LNCaP clone FGC (cell line): ENCODE results near the gene MAGI2.

Source experiments
- DNase-seq: peaks from one replicate; pipeline ENCODE4 v3.0.0-alpha.2; 2011; ENCODE audit warnings: low read depth
- H3K4me3 ChIP-seq: 2 replicates; pipeline ENCODE4 v1.5.1; 2011; ENCODE audit warnings: mild to moderate bottlenecking, low read depth, low read length, control low read depth
- TF ChIP-seq, protein P1 (sequence below): IDR thresholded peaks from 2 replicates; pipeline ENCODE4 v1.5.1; 2012; ENCODE audit warnings: mild to moderate bottlenecking; ENCODE audit not compliant: control insufficient read depth, insufficient read depth; ENCODE audit errors: extremely low read depth

The MAGI2 gene

DNA sequence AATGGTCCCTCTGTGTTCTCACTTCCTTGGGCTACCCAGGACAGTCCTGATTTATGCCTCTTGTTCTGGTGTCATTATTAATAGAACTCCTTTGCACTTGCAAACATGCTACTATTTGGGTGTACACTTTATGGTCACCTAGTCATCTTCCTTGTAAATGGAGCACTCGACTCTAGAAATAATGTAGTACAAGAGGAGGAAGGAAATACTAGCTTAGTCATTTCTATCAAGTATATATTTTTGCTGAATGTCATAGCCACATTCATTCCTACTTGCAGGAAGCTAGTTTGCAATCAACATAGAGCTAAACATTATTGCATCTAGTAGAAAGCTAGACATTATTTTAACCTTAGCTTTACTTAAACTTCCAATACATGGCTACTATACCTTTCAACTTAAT is 335.3 kb downstream of the MAGI2 start:
- no peak overlapping the region for H3K4me3 ChIP-seq
- TF ChIP-seq, protein P1, sequence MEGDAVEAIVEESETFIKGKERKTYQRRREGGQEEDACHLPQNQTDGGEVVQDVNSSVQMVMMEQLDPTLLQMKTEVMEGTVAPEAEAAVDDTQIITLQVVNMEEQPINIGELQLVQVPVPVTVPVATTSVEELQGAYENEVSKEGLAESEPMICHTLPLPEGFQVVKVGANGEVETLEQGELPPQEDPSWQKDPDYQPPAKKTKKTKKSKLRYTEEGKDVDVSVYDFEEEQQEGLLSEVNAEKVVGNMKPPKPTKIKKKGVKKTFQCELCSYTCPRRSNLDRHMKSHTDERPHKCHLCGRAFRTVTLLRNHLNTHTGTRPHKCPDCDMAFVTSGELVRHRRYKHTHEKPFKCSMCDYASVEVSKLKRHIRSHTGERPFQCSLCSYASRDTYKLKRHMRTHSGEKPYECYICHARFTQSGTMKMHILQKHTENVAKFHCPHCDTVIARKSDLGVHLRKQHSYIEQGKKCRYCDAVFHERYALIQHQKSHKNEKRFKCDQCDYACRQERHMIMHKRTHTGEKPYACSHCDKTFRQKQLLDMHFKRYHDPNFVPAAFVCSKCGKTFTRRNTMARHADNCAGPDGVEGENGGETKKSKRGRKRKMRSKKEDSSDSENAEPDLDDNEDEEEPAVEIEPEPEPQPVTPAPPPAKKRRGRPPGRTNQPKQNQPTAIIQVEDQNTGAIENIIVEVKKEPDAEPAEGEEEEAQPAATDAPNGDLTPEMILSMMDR: no peak
- DNase-seq: no peak

DNA sequence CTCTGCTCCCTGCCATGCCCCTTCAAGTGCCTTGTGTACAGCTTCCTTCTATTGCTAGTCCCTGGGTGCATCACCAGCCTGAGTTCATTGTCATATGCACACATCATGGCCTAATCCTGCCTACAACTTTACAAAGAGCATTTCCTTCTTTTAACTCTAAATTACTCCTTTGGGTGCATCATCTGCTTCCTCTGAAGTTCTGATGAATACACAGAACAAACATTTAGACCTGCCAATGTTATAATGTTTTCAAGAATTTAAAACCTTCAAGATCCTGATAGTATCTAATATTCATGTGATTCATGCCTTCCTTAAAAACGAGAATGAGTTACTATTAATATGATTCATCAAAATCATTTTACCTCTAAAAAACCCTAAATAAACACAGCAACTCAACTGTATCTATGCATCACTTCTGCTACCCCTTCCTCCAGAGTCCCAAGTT is 357.1 kb downstream of the MAGI2 start:
- DNase-seq: no peak
- TF ChIP-seq, protein P1: no peak
- H3K4me3 ChIP-seq: no peak overlapping the region

GRCh38 chr7:79093421-79093820 is 360.0 kb downstream of the MAGI2 start:
- no peak overlapping the region for H3K4me3 ChIP-seq
- TF ChIP-seq, protein P1: no peak
- DNase-seq: no peak

GRCh38 chr7:79091661-79092060 is 361.8 kb downstream of the MAGI2 start:
- DNase-seq: no peak
- TF ChIP-seq, protein P1: no peak
- H3K4me3 ChIP-seq: no peak overlapping the region

GRCh38 chr7:79091011-79091410 is 362.5 kb downstream of the MAGI2 start:
- H3K4me3 ChIP-seq: no peak overlapping the region
- DNase-seq: no peak
- TF ChIP-seq, protein P1: no peak

- TF ChIP-seq, protein P1: no peak
- no peak overlapping the region for H3K4me3 ChIP-seq
- no peak for DNase-seq
These were observed 362.9 kb downstream of the MAGI2 start for GRCh38 chr7:79090543-79090942.

GRCh38 chr7:79084423-79084822 is 369.0 kb downstream of the MAGI2 start:
- TF ChIP-seq, protein P1: no peak
- no peak for DNase-seq

More at GRCh38 chr7:79084423-79084822, 369.0 kb downstream of the MAGI2 start:
- H3K4me3 ChIP-seq: no peak overlapping the region
